CD14-positive monocyte (primary cell): ENCODE measurements around the gene COQ4. TPM values are rescaled to one million over a fixed set of nuclear protein-coding genes. Genes with fewer than 3 reads are reported as not detected.

Experiments used
- DNase-seq, 3 donors: peaks; one replicate each; pipeline ENCODE4 v3.0.0-alpha.2; 2011 to 2022
- H2AFZ ChIP-seq: 2 replicates; pipeline ENCODE4 v1.6.0; 2012; ENCODE audit warnings: mild to moderate bottlenecking, low read depth, low read length, inconsistent platforms; ENCODE audit not compliant: insufficient read depth, poor library complexity, severe bottlenecking
- H3K27ac ChIP-seq, 2 donors: 1 replicate in 1 of 2; 2 replicates in 1 of 2; pipeline ENCODE4 v1.5.1; 2012 to 2013; ENCODE audit warnings: low read length in 2 of 2, control low read depth in 1 of 2, inconsistent platforms in 1 of 2, low read depth in 1 of 2, mild to moderate bottlenecking in 1 of 2
- H3K27me3 ChIP-seq, 2 donors: one replicate each; pipeline versions ENCODE4 v1.6.0 to v1.6.1; 2011 to 2013; ENCODE audit warnings: low read length in 2 of 2; ENCODE audit not compliant: control insufficient read depth in 2 of 2, insufficient read depth in 2 of 2
- H3K36me3 ChIP-seq, 2 donors: replicated peaks in 1 of 2; 1 replicate in 1 of 2; 2 replicates in 1 of 2; pipeline versions ENCODE4 v1.5.1 to v1.6.1; 2012 to 2013; ENCODE audit warnings: low read length in 2 of 2, control low read depth in 1 of 2, inconsistent platforms in 1 of 2, mild to moderate bottlenecking in 1 of 2; ENCODE audit not compliant: insufficient read depth in 2 of 2, control insufficient read depth in 1 of 2
- H3K4me1 ChIP-seq, 2 donors: 1 replicate in 1 of 2; 2 replicates in 1 of 2; pipeline versions ENCODE4 v1.5.1 to v1.6.1; 2012 to 2013; ENCODE audit warnings: low read length in 2 of 2, control low read depth in 1 of 2, inconsistent platforms in 1 of 2, mild to moderate bottlenecking in 1 of 2, moderate library complexity in 1 of 2; ENCODE audit not compliant: insufficient read depth in 2 of 2, control insufficient read depth in 1 of 2
- H3K4me2 ChIP-seq: replicated peaks from 2 replicates; pipeline ENCODE3; 2012; ENCODE audit warnings: low read length, moderate library complexity, mild to moderate bottlenecking; ENCODE audit not compliant: poor library complexity, severe bottlenecking; ENCODE audit errors: extremely low read depth
- H3K4me3 ChIP-seq, 3 experiments: fragments of 200-600 bp in 1 of 3; sonication (generic) in 1 of 3; replicated peaks in 1 of 3; 1 replicate in 2 of 3; 2 replicates in 1 of 3; pipeline ENCODE4 v1.5.1; 2011 to 2013; ENCODE audit warnings: low read length in 3 of 3, mild to moderate bottlenecking in 3 of 3, control low read depth in 2 of 3, low read depth in 2 of 3, inconsistent platforms in 1 of 3, moderate library complexity in 1 of 3
- H3K79me2 ChIP-seq: 2 replicates; pipeline ENCODE4 v1.6.0; 2012; ENCODE audit warnings: mild to moderate bottlenecking, control low read depth, inconsistent platforms, low read length, moderate library complexity; ENCODE audit not compliant: insufficient read depth
- H3K9ac ChIP-seq: 2 replicates; pipeline ENCODE4 v1.6.0; 2017; ENCODE audit warnings: low read length, mild to moderate bottlenecking; ENCODE audit not compliant: insufficient read depth, poor library complexity, severe bottlenecking
- H3K9me3 ChIP-seq, 2 donors: replicated peaks in 1 of 2; 1 replicate in 1 of 2; 2 replicates in 1 of 2; pipeline versions ENCODE4 v1.5.1 to v1.6.1; 2012 to 2013; ENCODE audit warnings: low read length in 2 of 2, control low read depth in 1 of 2; ENCODE audit not compliant: control insufficient read depth in 1 of 2, insufficient read depth in 1 of 2
- H4K20me1 ChIP-seq: 2 replicates; pipeline ENCODE4 v1.6.0; 2012; ENCODE audit warnings: mild to moderate bottlenecking, low read length, control low read depth, moderate library complexity; ENCODE audit not compliant: insufficient read depth
- H3K27ac Mint-ChIP-seq, 7 donors: one replicate each; pipeline ENCODE4 v1.8.0; 2020; ENCODE audit warnings: mild to moderate bottlenecking in 7 of 7, mixed read lengths in 7 of 7, moderate library complexity in 6 of 7, inconsistent platforms in 2 of 7
- H3K27me3 Mint-ChIP-seq, 3 donors: one replicate each; pipeline ENCODE4 v1.8.0; 2021 to 2022; ENCODE audit warnings: low read depth in 3 of 3, mild to moderate bottlenecking in 3 of 3, mixed read lengths in 3 of 3, moderate library complexity in 3 of 3, inconsistent platforms in 1 of 3
- H3K36me3 Mint-ChIP-seq, 2 donors: one replicate each; pipeline ENCODE4 v1.8.0; 2020; ENCODE audit warnings: mixed read lengths in 2 of 2, inconsistent platforms in 1 of 2, mild to moderate bottlenecking in 1 of 2
- H3K4me1 Mint-ChIP-seq: one replicate; pipeline ENCODE4 v1.8.0; 2020; ENCODE audit warnings: mild to moderate bottlenecking, mixed read lengths
- H3K4me3 Mint-ChIP-seq, 2 donors: one replicate each; pipeline ENCODE4 v1.8.0; 2020; ENCODE audit warnings: mild to moderate bottlenecking in 2 of 2, mixed read lengths in 2 of 2, moderate library complexity in 1 of 2
- H3K9me3 Mint-ChIP-seq, 7 donors: one replicate each; pipeline ENCODE4 v1.8.0; 2020 to 2022; ENCODE audit warnings: mixed read lengths in 7 of 7, mild to moderate bottlenecking in 6 of 7, moderate library complexity in 6 of 7, inconsistent platforms in 2 of 7
- CTCF ChIP-seq: fragments of 200-600 bp; IDR thresholded peaks from one replicate; pipeline ENCODE4 v1.8.0; 2022; ENCODE audit warnings: antibody characterized with exemption, mild to moderate bottlenecking
- WGBS: methylation state at CpG from one replicate; pipeline ENCODE4 v1.1.5; 2013; ENCODE audit warnings: missing lambda C conversion rate; ENCODE audit not compliant: insufficient coverage; 5-methylcytosine and 5-hydroxymethylcytosine counted together
- intact Hi-C, 2 donors: fragments of 100-400 bp; cut with micrococcal nuclease; formaldehyde crosslinking; loops; one replicate each; pipeline versions ENCODE4 v1.15.0 to v1.15.1; 2023
- polyA plus RNA-seq, 3 donors: library from polyadenylated mRNA; depleted of rRNA in 1 of 3; unstranded in 2 of 3; stranded (reverse) in 1 of 3; fragments of 300-500 nt in 2 of 3; fragments of >200 nt in 1 of 3; fragmentation: Illumina TruSeq in 2 of 3; gene quantifications; 1 replicate in 2 of 3; 2 replicates in 1 of 3; pipeline ENCODE4 v1.2.3, GENCODE V29; 2012 to 2021

Gene COQ4
- polyA plus RNA-seq, 3 donors, result 19.9 to 32.6 (median 20.4) TPM

GRCh38 chr9:128323791-128324190, 1.2 kb downstream of the COQ4 start:
- peak overlapping the region; percentile 98 for H3K4me2 ChIP-seq
- H3K9ac ChIP-seq, result peak overlapping the region; percentile 71
- H3K27ac ChIP-seq, result peak overlapping the region in 1 of 2 donors; percentile 86
- WGBS, result no CpG with 5 or more reads among the region's 12 CpGs
- peaks cover 8 to 27% of the 10 kb centered on the region in 2 donors for H3K36me3 ChIP-seq
- intact Hi-C loops, result loop anchor here (2.0 to 10.0 kb wide), 5 partner anchors 17 to 134 kb away; partner anchors contain the start of genes GOLGA2 (in 2 of the 2), SWI5 (in 2 of the 2), URM1 (in 2 of the 2) and ODF2 (in 1 of the 2)
- no peaks in the 10 kb centered on the region for H3K27me3 ChIP-seq
- no peak for TF ChIP-seq CTCF
- Mint-ChIP-seq H3K4me3 (peak overlapping the region in 1 of 2 donors; percentile 90), H3K36me3 (peaks cover 22 to 27% of the 10 kb centered on the region in 2 donors), H3K27me3 (peaks cover 0 to 3% (median 1%) of the 10 kb centered on the region in 3 donors), H3K27ac (peak overlapping the region in 3 of 7 donors; percentile 18 to 97 (median 97)), H3K9me3 (no peaks in the 10 kb centered on the region), H3K4me1 (peaks cover 14% of the 10 kb centered on the region)
- no peaks in the 10 kb centered on the region for H4K20me1 ChIP-seq
- H2AFZ ChIP-seq, result no peak overlapping the region
- no peak for DNase-seq
- H3K4me1 ChIP-seq, result peaks cover 20 to 23% of the 10 kb centered on the region in 2 donors
- H3K4me3 ChIP-seq, result peak overlapping the region in 1 of 3 experiments; percentile 96
- H3K9me3 ChIP-seq, result no peaks in the 10 kb centered on the region
- peaks cover 30% of the 10 kb centered on the region for H3K79me2 ChIP-seq

- H4K20me1 ChIP-seq, result no peaks in the 10 kb centered on the region
- peaks cover 20 to 23% of the 10 kb centered on the region in 2 donors for H3K4me1 ChIP-seq
- no peak overlapping the region for H3K4me3 Mint-ChIP-seq
- no peak overlapping the region for H3K4me2 ChIP-seq
- H3K79me2 ChIP-seq, result peaks cover 30% of the 10 kb centered on the region
- no CpG with 5 or more reads among the region's 1 CpG for WGBS
- H3K36me3 ChIP-seq, result peaks cover 8 to 30% of the 10 kb centered on the region in 2 donors
- no peak for DNase-seq
- no peak overlapping the region for H3K4me3 ChIP-seq
- H2AFZ ChIP-seq, result no peak overlapping the region
- H3K27me3 ChIP-seq, result no peaks in the 10 kb centered on the region
- H3K9ac ChIP-seq, result no peak overlapping the region
- H3K27ac ChIP-seq, result no peak overlapping the region
- peaks cover 14% of the 10 kb centered on the region for H3K4me1 Mint-ChIP-seq
- intact Hi-C loops, result loop anchor here (5.0 to 10.0 kb wide), 3 partner anchors 47 to 133 kb away; partner anchors contain the start of genes GOLGA2 (in 2 of the 2), SWI5 (in 2 of the 2), ODF2 (in 1 of the 2) and URM1 (in 1 of the 2)
- no peaks in the 10 kb centered on the region for H3K9me3 ChIP-seq
- H3K9me3 Mint-ChIP-seq, result no peaks in the 10 kb centered on the region
- H3K27me3 Mint-ChIP-seq, result peaks cover 0 to 3% (median 1%) of the 10 kb centered on the region in 3 donors
- peaks cover 24 to 28% of the 10 kb centered on the region in 2 donors for H3K36me3 Mint-ChIP-seq
- H3K27ac Mint-ChIP-seq, result no peak overlapping the region
- no peak for TF ChIP-seq CTCF
Measured at GRCh38 chr9:128324401-128324800, 1.8 kb downstream of the COQ4 start.
